Stomach (tissue), 9 donors: Measurements from ENCODE around the gene NR1D1. TPM values are rescaled to one million over a fixed set of nuclear protein-coding genes. Genes with fewer than 3 reads are reported as not detected.
A peak's percentile ranks its signal among the peaks of the same experiment; 100 is the strongest.

Source experiments
- DNase-seq, 2 donors: peaks; one replicate each; pipeline versions ENCODE4 v3.0.0 to v3.0.0-alpha.2; 2013 to 2019
- H3K27ac ChIP-seq, 5 donors: fragments of 200-600 bp in 4 of 5; sonication (generic) in 4 of 5; one replicate each; pipeline ENCODE4 v1.5.1; 2013 to 2019; ENCODE audit warnings: mild to moderate bottlenecking in 1 of 5, moderate library complexity in 1 of 5
- H3K27me3 ChIP-seq, 3 donors: fragments of 200-600 bp; sonication (generic); one replicate each; pipeline ENCODE4 v1.5.1; 2017 to 2019; ENCODE audit warnings: mixed run types in 1 of 3
- H3K36me3 ChIP-seq, 4 donors: fragments of 200-600 bp; sonication (generic); 1 replicate in 3 of 4; 2 replicates in 1 of 4; pipeline ENCODE4 v1.5.1; 2016 to 2019
- H3K4me1 ChIP-seq, 4 donors: fragments of 200-600 bp; sonication (generic); one replicate each; pipeline ENCODE4 v1.5.1; 2016 to 2019
- H3K4me3 ChIP-seq, 4 donors: fragments of 200-600 bp; sonication (generic) in 3 of 4; one replicate each; pipeline ENCODE4 v1.5.1; 2016 to 2019; ENCODE audit warnings: mild to moderate bottlenecking in 1 of 4
- H3K9me3 ChIP-seq, 4 donors: fragments of 200-600 bp; sonication (generic); one replicate each; pipeline ENCODE4 v1.5.1; 2016 to 2019
- CTCF ChIP-seq, 7 experiments: fragments of 450-650 bp in 4 of 7; fragments of 200-600 bp in 3 of 7; sonication (generic) in 3 of 7; IDR thresholded peaks; one replicate each; pipeline ENCODE4 v1.5.1; 2016 to 2019; ENCODE audit warnings: antibody characterized with exemption in 7 of 7, control low read depth in 2 of 7, mild to moderate bottlenecking in 1 of 7
- EP300 ChIP-seq: sonication (generic); formaldehyde crosslinking; IDR thresholded peaks from one replicate; pipeline ENCODE4 v1.6.1; 2017; ENCODE audit warnings: antibody characterized with exemption
- POLR2A ChIP-seq, 4 donors: fragments of 450-650 bp; IDR thresholded peaks; one replicate each; pipeline ENCODE4 v1.6.1; 2016; ENCODE audit warnings: antibody characterized with exemption in 4 of 4, control low read depth in 2 of 4, mild to moderate bottlenecking in 1 of 4, moderate library complexity in 1 of 4
- POLR2AphosphoS5 ChIP-seq, 3 donors: sonication (generic); formaldehyde crosslinking; IDR thresholded peaks; one replicate each; pipeline ENCODE4 v1.6.1; 2016; ENCODE audit warnings: antibody characterized with exemption in 3 of 3
- WGBS, 5 donors: extraction: QIAGEN DNeasy Blood & Tissue Kit in 3 of 5; methylation state at CpG; one replicate each; pipeline versions ENCODE4 v1.1.5 to v1.1.7; 2013 to 2018; 5-methylcytosine and 5-hydroxymethylcytosine counted together
- intact Hi-C: fragments of 100-400 bp; cut with DNase I; formaldehyde crosslinking; loops from one replicate; pipeline ENCODE4 v1.15.1; 2023; ENCODE audit warnings: low total_unique reads
- polyA plus RNA-seq, 3 donors: library from polyadenylated mRNA; stranded (reverse); fragments of 200-250 nt; gene quantifications; one replicate each; pipeline ENCODE4 v1.2.3, GENCODE V29; 2013
- total RNA-seq, 5 donors: library from RNA; depleted of rRNA; stranded (reverse); fragments of >200 nt; gene quantifications; one replicate each; pipeline versions ENCODE4 v1.1.0 to v1.2.3, GENCODE V29; 2014 to 2016
- donor health status: healthy with polysubstance abuse.
- donor health status: Bipolar disorder and iron deficiency.
- donor health status: healthy.

Gene NR1D1
- total and polyA plus RNA-seq, 8 donors = 2.8 to 20.5 (median 9.3) TPM

- H3K36me3 ChIP-seq = no peaks in the 10 kb centered on the region
- no peaks in the 10 kb centered on the region for H3K9me3 ChIP-seq
- WGBS, 5 donors = 72 to 80% (median 74%) methylated on average over 8 of the region's 8 CpGs
- DNase-seq = no peak
- peak overlapping the region in 2 of 5 donors; percentile 38 to 79 for H3K27ac ChIP-seq
- no peak overlapping the region for H3K4me3 ChIP-seq
- no peaks in the 10 kb centered on the region for H3K27me3 ChIP-seq
- no peak for TF ChIP-seq CTCF (IDR thresholded peaks at IDR 0.05)
- no peak for TF ChIP-seq POLR2AphosphoS5 (IDR thresholded peaks at IDR 0.05)
- no peak for TF ChIP-seq POLR2A (IDR thresholded peaks at IDR 0.05)
- peaks cover 28 to 50% (median 35%) of the 10 kb centered on the region in 4 donors for H3K4me1 ChIP-seq
- intact Hi-C loops = no loop called here
Measured at GRCh38 chr17:40059729-40060475, 40.5 kb downstream of the NR1D1 start.

GRCh38 chr17:40058865-40059264, 41.5 kb downstream of the NR1D1 start:
- TF ChIP-seq POLR2AphosphoS5 (IDR thresholded peaks at IDR 0.05) (no peak), POLR2A (IDR thresholded peaks at IDR 0.05) (no peak), CTCF (IDR thresholded peaks at IDR 0.05) (no peak), EP300 (no peak)
- Histone ChIP-seq H3K27me3 (no peaks in the 10 kb centered on the region), H3K36me3 (no peaks in the 10 kb centered on the region), H3K4me3 (no peak overlapping the region), H3K4me1 (peaks cover 18 to 45% (median 30%) of the 10 kb centered on the region in 4 donors), H3K9me3 (no peaks in the 10 kb centered on the region), H3K27ac (peak overlapping the region in 4 of 5 donors; percentile 67 to 79 (median 70))
- 77 to 100% (median 94%) methylated on average over 1 of the region's 1 CpG for WGBS, 5 donors
- no peak for DNase-seq
- intact Hi-C loops = no loop called here

GRCh38 chr17:40058186-40058784, 42.1 kb downstream of the NR1D1 start:
- TF ChIP-seq EP300 (no peak), CTCF (IDR thresholded peaks at IDR 0.05) (no peak), POLR2AphosphoS5 (IDR thresholded peaks at IDR 0.05) (no peak), POLR2A (IDR thresholded peaks at IDR 0.05) (no peak)
- WGBS, 5 donors = 37 to 58% (median 53%) methylated on average over 8 of the region's 8 CpGs
- Histone ChIP-seq H3K27me3 (no peaks in the 10 kb centered on the region), H3K4me3 (no peak overlapping the region), H3K36me3 (no peaks in the 10 kb centered on the region), H3K4me1 (peaks cover 20 to 48% (median 31%) of the 10 kb centered on the region in 4 donors), H3K27ac (peak overlapping the region; percentile 11 to 79 (median 68)), H3K9me3 (no peaks in the 10 kb centered on the region)
- DNase-seq = peak in 1 of 2 donors; percentile 56
- intact Hi-C loops = no loop called here

- Histone ChIP-seq H3K9me3 (no peaks in the 10 kb centered on the region), H3K36me3 (peaks cover 13 to 16% (median 15%) of the 10 kb centered on the region in 4 donors), H3K4me3 (no peak overlapping the region), H3K27me3 (no peaks in the 10 kb centered on the region), H3K27ac (no peak overlapping the region), H3K4me1 (peaks cover 18 to 41% (median 28%) of the 10 kb centered on the region in 4 donors)
- no peak for TF ChIP-seq POLR2AphosphoS5 (IDR thresholded peaks at IDR 0.05)
- no peak for TF ChIP-seq CTCF (IDR thresholded peaks at IDR 0.05)
- no peak for TF ChIP-seq EP300
- no peak for TF ChIP-seq POLR2A (IDR thresholded peaks at IDR 0.05)
- 75 to 81% (median 81%) methylated on average over 6 of the region's 6 CpGs for WGBS, 5 donors
- intact Hi-C loops = no loop called here
- DNase-seq = no peak
Measured at GRCh38 chr17:40056379-40057015, 43.9 kb downstream of the NR1D1 start.
